NOMO-1 (cell line): Measurements from ENCODE around the gene CHPF.

Experiments used
- DNase-seq, 2 experiments: peaks; one replicate each; lab custom pipeline; 2025; ENCODE audit not compliant: unreplicated experiment in 2 of 2; lab: John Stamatoyannopoulos, UW

Gene CHPF

DNA sequence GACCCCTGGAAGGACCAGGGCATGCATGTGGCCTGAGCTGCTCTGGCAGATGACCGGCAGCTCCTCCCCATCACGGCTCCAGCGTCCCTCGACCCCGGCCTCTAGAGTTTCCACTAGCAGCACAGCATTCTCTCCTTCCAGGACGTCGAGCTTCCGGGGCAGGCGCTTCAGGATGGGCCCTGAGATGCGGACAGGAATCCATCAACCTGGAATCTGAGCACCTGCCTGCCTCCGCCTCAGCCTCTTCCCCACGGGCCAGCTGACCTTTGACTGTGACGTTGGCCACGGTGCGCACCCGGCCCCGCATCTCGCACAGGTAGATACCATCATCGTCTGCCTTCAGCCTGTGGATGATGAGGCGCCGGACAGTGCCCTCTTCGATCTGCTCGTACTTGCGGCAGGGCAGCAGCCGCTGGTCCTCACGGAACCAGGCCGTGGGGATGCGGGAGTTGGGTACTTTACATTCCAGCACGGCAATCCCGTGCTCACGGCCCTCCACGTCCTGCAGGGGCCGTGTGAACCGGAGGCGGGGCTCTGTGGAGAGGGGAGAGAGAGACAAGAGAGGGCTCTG is 24.3 kb upstream of the CHPF start:
- no peak for DNase-seq

- no peak for DNase-seq
These were observed 23.5 kb upstream of the CHPF start for GRCh38 chr2:219567131-219567530.

DNA sequence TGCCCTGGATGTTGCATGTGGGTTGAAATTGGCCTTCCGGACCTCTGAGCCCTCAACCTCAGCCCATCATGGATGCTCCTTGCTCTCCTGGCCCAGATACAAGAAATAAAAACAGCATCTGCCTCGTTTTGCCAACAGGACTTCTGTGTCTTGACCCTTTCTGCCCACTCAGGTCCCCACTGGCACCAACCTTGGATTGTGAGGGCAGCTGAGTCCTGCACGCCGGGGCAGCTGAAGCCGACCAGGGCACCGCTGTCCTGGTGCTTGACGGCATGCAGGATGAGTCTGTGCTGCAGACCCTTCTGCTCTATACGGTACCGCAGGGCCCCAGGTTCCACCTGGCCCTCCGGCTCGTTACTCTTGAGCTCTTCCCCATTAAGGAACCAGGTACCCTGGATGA is 23.0 kb upstream of the CHPF start:
- no peak for DNase-seq

DNA sequence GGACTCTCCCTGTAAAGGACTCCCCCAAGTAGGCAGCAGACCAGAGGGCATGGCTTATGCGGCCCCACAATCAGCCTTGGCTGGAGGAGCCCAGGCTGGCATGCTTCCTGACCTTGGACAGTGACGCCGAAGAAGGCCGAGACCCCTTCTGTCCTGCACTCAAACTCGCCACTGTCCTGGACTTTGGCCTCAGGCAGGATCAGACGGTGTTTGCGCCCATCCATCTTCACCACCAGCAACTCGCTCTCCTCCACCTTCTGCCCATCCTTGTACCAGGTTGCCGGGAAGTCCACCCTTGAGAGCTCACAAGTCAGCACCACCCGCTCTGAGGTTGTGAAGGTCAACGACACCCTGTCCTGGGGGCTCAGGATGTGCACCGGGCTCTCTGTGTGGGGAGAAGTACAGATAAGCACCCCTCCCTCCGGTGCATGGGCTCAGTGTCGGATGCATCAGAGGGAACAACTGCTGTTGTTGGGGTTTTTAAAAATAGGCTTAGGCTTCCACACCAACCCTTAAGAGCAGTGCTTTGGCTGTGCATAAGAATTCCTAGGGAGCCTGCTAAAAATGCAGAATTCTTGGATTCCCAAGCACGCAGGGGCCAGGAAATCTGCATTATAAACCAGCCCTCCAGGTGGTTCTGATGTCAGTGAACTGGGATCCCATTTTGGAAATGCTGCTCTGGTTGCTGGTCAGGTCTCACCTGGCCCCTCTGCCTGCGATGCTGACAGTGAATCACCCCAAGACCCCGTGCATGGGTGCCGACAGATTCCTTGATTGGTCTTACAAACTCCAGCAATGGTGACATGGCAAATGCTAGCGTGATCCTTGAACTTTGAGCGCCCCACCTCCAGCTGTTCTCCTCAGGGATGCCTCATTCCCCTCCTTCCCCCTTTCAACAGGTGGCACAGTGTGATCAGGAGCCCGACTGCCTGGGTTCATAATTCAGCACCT is 21.8 kb upstream of the CHPF start:
- DNase-seq = no peak

- no peak for DNase-seq
These were observed 19.8 kb upstream of the CHPF start for GRCh38 chr2:219563271-219563928.

GRCh38 chr2:219562049-219563020 is 18.7 kb upstream of the CHPF start:
- DNase-seq = no peak

GRCh38 chr2:219561179-219562048 is 17.8 kb upstream of the CHPF start:
- DNase-seq = no peak

GRCh38 chr2:219560893-219561178 is 17.2 kb upstream of the CHPF start:
- DNase-seq = no peak

GRCh38 chr2:219560037-219560892 is 16.7 kb upstream of the CHPF start:
- no peak for DNase-seq

DNA sequence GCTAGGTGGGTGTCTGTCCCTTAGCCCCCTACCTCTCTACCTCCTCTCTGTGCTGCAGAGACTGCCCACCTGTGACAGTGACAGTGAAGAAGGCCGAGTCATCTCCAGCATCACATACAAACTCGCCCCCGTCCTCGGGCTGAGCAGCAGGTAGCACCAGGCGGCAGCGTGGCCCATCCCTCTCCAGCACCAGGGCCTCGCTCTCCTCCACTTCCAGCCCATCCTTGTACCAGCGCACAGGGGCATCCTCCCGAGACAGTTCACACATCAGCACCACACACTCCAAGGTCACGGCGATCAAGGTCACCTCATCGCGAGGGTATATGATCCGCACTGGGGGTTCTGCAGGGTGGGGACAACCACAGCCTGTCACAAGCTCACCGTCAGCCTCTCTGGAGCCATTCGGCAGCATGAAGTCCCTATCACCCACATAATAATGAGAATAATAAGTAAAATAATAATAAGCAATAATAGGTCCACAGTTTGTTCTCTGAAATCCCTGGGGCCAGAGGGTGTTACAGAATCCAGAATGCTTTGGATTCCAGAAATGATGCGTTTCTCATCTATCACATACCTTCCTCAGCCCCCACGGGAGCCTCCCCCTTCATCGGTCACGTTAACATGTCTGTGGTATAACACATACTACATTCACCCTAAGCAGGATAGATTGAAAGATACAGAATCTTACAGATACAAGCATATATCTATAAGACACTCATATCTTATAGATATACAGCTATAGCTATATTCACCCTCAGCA is 15.7 kb upstream of the CHPF start:
- DNase-seq = no peak

GRCh38 chr2:219557791-219558785 is 14.5 kb upstream of the CHPF start:
- DNase-seq = no peak

GRCh38 chr2:219557320-219557719 is 13.7 kb upstream of the CHPF start:
- DNase-seq = no peak

- no peak for DNase-seq
These were observed 12.8 kb upstream of the CHPF start for GRCh38 chr2:219556413-219556812.

GRCh38 chr2:219555956-219556355 is 12.3 kb upstream of the CHPF start:
- no peak for DNase-seq

DNA sequence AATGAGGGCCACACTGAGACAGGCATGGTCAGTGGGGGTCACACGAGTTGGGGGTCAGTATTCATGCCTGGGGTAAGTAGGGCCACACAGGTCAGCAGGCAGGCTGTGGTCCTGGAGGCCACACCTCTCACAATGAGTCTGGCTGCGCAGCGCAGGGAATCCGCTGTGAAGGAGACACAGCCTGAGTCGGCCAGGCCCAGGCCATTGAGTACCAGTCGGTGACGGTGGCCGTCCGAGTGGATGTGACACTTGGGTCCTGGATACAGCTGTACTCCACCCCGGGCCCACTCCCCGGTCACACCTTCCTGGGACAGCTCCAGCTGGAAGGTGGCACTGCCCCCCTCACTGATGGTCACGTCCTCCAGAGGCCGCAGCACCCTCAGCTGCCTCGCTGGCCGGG is 10.7 kb upstream of the CHPF start:
- no peak for DNase-seq

- DNase-seq = no peak
These were observed 9.9 kb upstream of the CHPF start for GRCh38 chr2:219553463-219553963.

GRCh38 chr2:219553168-219553417 is 9.5 kb upstream of the CHPF start:
- DNase-seq = no peak
